Sigmoid colon (tissue), 4 donors: ENCODE results near the gene CLVS2.

Source experiments
- CTCF ChIP-seq, 4 experiments: fragments of 450-650 bp in 3 of 4; fragments of 200-600 bp in 1 of 4; IDR thresholded peaks; one replicate each; pipeline ENCODE4 v1.5.1; 2016 to 2019; ENCODE audit warnings: antibody characterized with exemption in 4 of 4, mild to moderate bottlenecking in 3 of 4, moderate library complexity in 2 of 4
- POLR2A ChIP-seq, 2 donors: fragments of 450-650 bp; IDR thresholded peaks; one replicate each; pipeline ENCODE4 v1.6.1; 2016; ENCODE audit warnings: antibody characterized with exemption in 2 of 2, mild to moderate bottlenecking in 2 of 2, moderate library complexity in 2 of 2
- POLR2AphosphoS5 ChIP-seq, 4 donors: sonication (generic); formaldehyde crosslinking; IDR thresholded peaks; one replicate each; pipeline ENCODE4 v1.6.1; 2017; ENCODE audit warnings: antibody characterized with exemption in 4 of 4

- no peak for TF ChIP-seq POLR2AphosphoS5 (IDR thresholded peaks at IDR 0.05)
- TF ChIP-seq CTCF (IDR thresholded peaks at IDR 0.05) = no peak
- TF ChIP-seq POLR2A (IDR thresholded peaks at IDR 0.05) = no peak
Observed at GRCh38 chr6:123028263-123028662, 32.2 kb downstream of the CLVS2 start.
